Heart left ventricle (tissue), 16 donors: ENCODE measurements around the gene CFAP161. TPM values are rescaled to one million over a fixed set of nuclear protein-coding genes. Genes with fewer than 3 reads are reported as not detected.
A peak's percentile ranks its signal among the peaks of the same experiment; 100 is the strongest.

Experiments used
- ATAC-seq, 4 donors: fragments of 200-7000 bp; cut with Tn5 transposase; one replicate each; pipeline ENCODE4 v1.9.1; 2020 to 2022; ENCODE audit warnings: moderate library complexity in 4 of 4, mild to moderate bottlenecking in 3 of 4, moderate number of reproducible peaks in 1 of 4
- DNase-seq, 5 donors: peaks; one replicate each; pipeline ENCODE4 v3.0.0-alpha.2; 2020
- H3K27ac ChIP-seq, 12 donors: fragments of 200-600 bp; sonication (generic) in 4 of 12; one replicate each; pipeline versions ENCODE4 v1.5.0 to v1.8.0; 2016 to 2022; ENCODE audit warnings: mild to moderate bottlenecking in 2 of 12
- H3K27me3 ChIP-seq, 9 donors: fragments of 200-600 bp; sonication (generic) in 2 of 9; one replicate each; pipeline versions ENCODE4 v1.5.1 to v1.8.0; 2016 to 2022; ENCODE audit warnings: mild to moderate bottlenecking in 3 of 9
- H3K36me3 ChIP-seq, 9 donors: fragments of 200-600 bp; sonication (generic) in 2 of 9; one replicate each; pipeline versions ENCODE4 v1.5.0 to v1.8.0; 2018 to 2022; ENCODE audit warnings: mild to moderate bottlenecking in 2 of 9
- H3K4me1 ChIP-seq, 12 donors: fragments of 200-600 bp; sonication (generic) in 4 of 12; one replicate each; pipeline versions ENCODE4 v1.5.0 to v1.8.0; 2016 to 2022; ENCODE audit warnings: mild to moderate bottlenecking in 3 of 12
- H3K4me3 ChIP-seq, 12 donors: fragments of 200-600 bp; sonication (generic) in 4 of 12; one replicate each; pipeline versions ENCODE4 v1.5.0 to v1.8.0; 2017 to 2022; ENCODE audit warnings: mild to moderate bottlenecking in 9 of 12, moderate library complexity in 4 of 12
- H3K9me3 ChIP-seq, 12 donors: fragments of 200-600 bp; sonication (generic) in 4 of 12; one replicate each; pipeline versions ENCODE4 v1.5.0 to v1.8.0; 2016 to 2022; ENCODE audit warnings: mild to moderate bottlenecking in 1 of 12
- POLR2A ChIP-seq, 2 donors: fragments of 450-650 bp; IDR thresholded peaks; one replicate each; pipeline ENCODE4 v1.6.1; 2017; ENCODE audit warnings: antibody characterized with exemption in 2 of 2, mild to moderate bottlenecking in 2 of 2, moderate library complexity in 2 of 2
- WGBS, 4 donors: extraction: QIAGEN DNeasy Blood & Tissue Kit in 2 of 4; methylation state at CpG; one replicate each; pipeline versions ENCODE4 v1.1.5 to v1.1.7; 2013 to 2018; 5-methylcytosine and 5-hydroxymethylcytosine counted together
- intact Hi-C, 10 donors: fragments of 100-400 bp; cut with DNase I; formaldehyde crosslinking; loops; one replicate each; pipeline versions ENCODE4 v1.11.1 to v1.14.2; 2022
- polyA plus RNA-seq, 2 donors: library from polyadenylated mRNA; stranded (reverse); fragments of 200-250 nt; gene quantifications; one replicate each; pipeline ENCODE4 v1.2.3, GENCODE V29; 2013
- total RNA-seq, 9 donors: library from RNA; depleted of rRNA in 2 of 9; stranded (reverse); fragments of >200 nt in 2 of 9; fragmentation: NEBNext Ultra II Directional in 3 of 9; extraction: Animal tissue kit (Norgen Biotek cat#: 25700) in 3 of 9; gene quantifications; one replicate each; pipeline versions ENCODE4 v1.1.0 to v1.2.4, GENCODE V29; 2016 to 2023
- TF ChIP-seq, protein P1 (sequence below), 12 donors: fragments of 200-600 bp; sonication (generic) in 4 of 12; IDR thresholded peaks; one replicate each; pipeline versions ENCODE4 v1.5.0 to v1.8.0; 2018 to 2022; ENCODE audit warnings: antibody characterized with exemption in 12 of 12, mild to moderate bottlenecking in 5 of 12
- donor health status: ischemic (EF 13 %, LVEDD 7.1; RV severe dilation, severe dysfunction).
- donor health status: healthy with polysubstance abuse.
- donor health status: DM: no; HTN: yes; CAD: no.
- donor health status: DM: no; HTN: no; CAD: no.
- donor health status: ischemic (EF 25% LVEDD 6.9; RV normal size, moderate dysfunction).
- donor health status: ischemic (EF 25% LVEDD 5.7; RV mildly dilated, moderate dysfunction).
- donor health status: healthy.
- donor health status: DM: yes; HTN: yes; CAD: no.
- donor health status: ischemic (EF 35%, LVEDD 5.7; RV mildly dilated, moderate dysfunction).
- donor health status: nonischemic (EF 11% LVEDD 7.7; RV severe dilation, severe dysfunction).
- donor health status: DM: yes; HTN: yes; CAD: no.
- donor health status: PGD.
- donor health status: ischemic (EF 29% LVEDD 5.4; RV normal size, mild dysfunction).
- donor health status: nonischemic (EF 23%, LVEDD 6.1; RV moderate dilation, normal function).

CFAP161 gene
- total and polyA plus RNA-seq, 11 donors = 0.22 to 2.0 (median 0.79) TPM; not detected in 2

DNA sequence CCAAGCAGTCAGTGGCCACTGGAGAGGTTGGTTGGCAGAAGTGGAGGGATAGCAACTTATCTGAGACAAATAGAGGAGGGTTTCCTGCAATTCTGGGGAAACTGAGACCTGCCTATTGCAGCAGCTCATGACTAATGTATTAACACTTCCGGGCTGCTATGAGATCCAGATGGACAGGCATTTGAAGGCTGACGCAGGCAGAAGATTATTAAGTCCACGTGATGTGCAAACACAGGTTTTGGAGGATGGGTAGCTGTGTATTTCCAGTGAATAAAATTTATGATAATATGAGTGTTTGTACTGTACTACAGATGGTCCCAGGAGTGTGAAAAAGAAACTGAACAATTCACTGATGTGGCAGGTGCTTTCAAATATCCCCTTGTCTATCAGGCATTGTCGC, 28.5 kb upstream of the CFAP161 start:
- no peak for ATAC-seq
- Histone ChIP-seq H3K4me3 (no peak overlapping the region), H3K27me3 (no peaks in the 10 kb centered on the region), H3K4me1 (peaks cover 0 to 9% (median 4%) of the 10 kb centered on the region in 12 donors), H3K27ac (no peak overlapping the region), H3K9me3 (no peaks in the 10 kb centered on the region), H3K36me3 (no peaks in the 10 kb centered on the region)
- TF ChIP-seq, protein P1, sequence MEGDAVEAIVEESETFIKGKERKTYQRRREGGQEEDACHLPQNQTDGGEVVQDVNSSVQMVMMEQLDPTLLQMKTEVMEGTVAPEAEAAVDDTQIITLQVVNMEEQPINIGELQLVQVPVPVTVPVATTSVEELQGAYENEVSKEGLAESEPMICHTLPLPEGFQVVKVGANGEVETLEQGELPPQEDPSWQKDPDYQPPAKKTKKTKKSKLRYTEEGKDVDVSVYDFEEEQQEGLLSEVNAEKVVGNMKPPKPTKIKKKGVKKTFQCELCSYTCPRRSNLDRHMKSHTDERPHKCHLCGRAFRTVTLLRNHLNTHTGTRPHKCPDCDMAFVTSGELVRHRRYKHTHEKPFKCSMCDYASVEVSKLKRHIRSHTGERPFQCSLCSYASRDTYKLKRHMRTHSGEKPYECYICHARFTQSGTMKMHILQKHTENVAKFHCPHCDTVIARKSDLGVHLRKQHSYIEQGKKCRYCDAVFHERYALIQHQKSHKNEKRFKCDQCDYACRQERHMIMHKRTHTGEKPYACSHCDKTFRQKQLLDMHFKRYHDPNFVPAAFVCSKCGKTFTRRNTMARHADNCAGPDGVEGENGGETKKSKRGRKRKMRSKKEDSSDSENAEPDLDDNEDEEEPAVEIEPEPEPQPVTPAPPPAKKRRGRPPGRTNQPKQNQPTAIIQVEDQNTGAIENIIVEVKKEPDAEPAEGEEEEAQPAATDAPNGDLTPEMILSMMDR (IDR thresholded peaks at IDR 0.05) = no peak
- no peak for TF ChIP-seq POLR2A (IDR thresholded peaks at IDR 0.05)
- DNase-seq = no peak
- intact Hi-C loops = loop anchor here in 7 of 10 donors (2.0 to 10.0 kb wide), 8 partner anchors 49 to 162 kb away; partner anchors contain the start of gene TLNRD1 (in 1 of the 7)
- 77 to 88% (median 83%) methylated on average over 4 of the region's 4 CpGs for WGBS, 4 donors

DNA sequence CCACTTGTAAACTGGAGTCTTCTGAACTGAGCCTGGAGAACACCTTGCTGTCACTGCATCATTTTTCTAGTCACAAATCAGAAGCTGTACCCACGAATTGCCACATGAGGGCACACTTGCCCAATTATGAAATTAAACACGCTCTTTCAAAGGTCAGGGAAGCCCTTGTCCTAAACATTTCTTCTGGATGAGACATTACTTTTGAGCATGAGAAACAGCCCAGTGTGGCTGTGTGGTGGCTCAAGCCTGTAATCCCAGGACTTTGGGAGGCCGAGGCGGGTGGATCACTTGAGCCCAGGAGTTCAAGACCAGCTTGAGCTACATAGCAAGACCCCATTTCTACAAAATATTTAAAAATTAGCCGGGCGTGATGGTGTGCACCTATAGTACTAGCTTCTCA, 27.5 kb upstream of the CFAP161 start:
- WGBS, 4 donors = 39 to 44% (median 42%) methylated on average over 6 of the region's 6 CpGs
- intact Hi-C loops = loop anchor here (1.0 to 10.0 kb wide), 9 partner anchors 48 to 161 kb away; partner anchors contain the start of gene TLNRD1 (in 1 of the 10)
- DNase-seq (peak in 2 of 5 donors; percentile 18 to 39), ATAC-seq (peak; percentile 47 to 85 (median 72))
- Histone ChIP-seq H3K9me3 (no peaks in the 10 kb centered on the region), H3K27me3 (no peaks in the 10 kb centered on the region), H3K36me3 (no peaks in the 10 kb centered on the region), H3K4me1 (peaks cover 0 to 16% (median 4%) of the 10 kb centered on the region in 12 donors), H3K4me3 (no peak overlapping the region), H3K27ac (no peak overlapping the region)
- no peak for TF ChIP-seq POLR2A (IDR thresholded peaks at IDR 0.05)
- TF ChIP-seq, protein P1 (IDR thresholded peaks at IDR 0.05) = peak; percentile 66 to 85 (median 76)

DNA sequence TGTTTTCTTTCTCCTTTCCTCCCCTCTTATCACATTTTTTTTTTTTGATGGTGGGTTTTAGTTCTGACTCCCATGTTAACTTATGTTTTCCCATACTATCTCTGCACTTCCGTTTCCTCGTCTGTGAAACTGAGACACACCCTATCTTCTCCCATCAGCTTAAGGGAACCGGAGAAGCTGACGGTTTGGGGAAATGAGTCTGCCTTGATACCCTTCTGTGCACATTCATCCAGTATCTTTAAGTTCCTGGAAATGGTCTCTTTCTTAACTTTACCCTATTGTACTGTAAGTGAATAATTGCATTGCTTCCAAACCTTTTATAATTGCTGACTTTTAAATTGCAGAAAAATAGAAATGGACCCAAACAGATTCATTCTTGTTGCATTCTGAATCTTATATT, 26.2 kb upstream of the CFAP161 start:
- Histone ChIP-seq H3K27me3 (no peaks in the 10 kb centered on the region), H3K27ac (no peak overlapping the region), H3K4me1 (peaks cover 0 to 26% (median 4%) of the 10 kb centered on the region in 12 donors), H3K36me3 (no peaks in the 10 kb centered on the region), H3K9me3 (no peaks in the 10 kb centered on the region), H3K4me3 (no peak overlapping the region)
- WGBS, 4 donors = 61 to 66% (median 65%) methylated on average over 4 of the region's 4 CpGs
- no peak for DNase-seq
- ATAC-seq = no peak
- intact Hi-C loops = loop anchor here in 9 of 10 donors (2.0 to 10.0 kb wide), 11 partner anchors 47 to 291 kb away; partner anchors contain the start of gene TLNRD1 (in 1 of the 9)
- no peak for TF ChIP-seq POLR2A (IDR thresholded peaks at IDR 0.05)
- TF ChIP-seq, protein P1 (IDR thresholded peaks at IDR 0.05) = no peak

DNA sequence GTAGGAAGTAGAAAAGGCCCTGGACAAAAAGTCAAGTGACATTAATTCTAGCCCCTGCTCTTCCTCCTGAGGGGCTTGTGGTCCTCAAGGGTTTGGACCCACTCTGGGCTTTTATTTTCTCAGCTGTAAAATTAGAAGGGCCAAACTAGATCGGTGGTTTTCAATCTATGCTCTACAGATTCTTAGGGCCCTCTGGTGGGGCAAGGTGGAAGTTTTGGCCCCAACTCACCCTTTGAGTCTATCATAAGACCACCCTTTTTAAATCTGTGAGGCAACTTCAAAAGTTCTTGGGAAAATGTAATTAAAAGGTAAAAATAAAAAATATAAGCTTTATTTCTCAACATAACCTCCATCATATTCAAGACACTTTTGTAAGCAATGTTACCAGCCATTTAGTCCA, 25.6 kb upstream of the CFAP161 start:
- intact Hi-C loops = loop anchor here in 8 of 10 donors (2.0 to 10.0 kb wide), 11 partner anchors 46 to 290 kb away; partner anchors contain the start of gene TLNRD1 (in 1 of the 8)
- Histone ChIP-seq H3K9me3 (no peaks in the 10 kb centered on the region), H3K4me1 (peaks cover 0 to 26% (median 5%) of the 10 kb centered on the region in 12 donors), H3K4me3 (no peak overlapping the region), H3K27ac (no peak overlapping the region), H3K27me3 (no peaks in the 10 kb centered on the region), H3K36me3 (no peaks in the 10 kb centered on the region)
- ATAC-seq (no peak), DNase-seq (no peak)
- WGBS, 4 donors = 5 to 32% (median 13%) methylated on average over 1 of the region's 1 CpG
- TF ChIP-seq, protein P1 (IDR thresholded peaks at IDR 0.05) = peak; percentile 35 to 59 (median 48)
- TF ChIP-seq POLR2A (IDR thresholded peaks at IDR 0.05) = no peak
